Activated CD8-positive, alpha-beta T cell treated with anti-CD3 and anti-CD28 coated beads for 36 hours (primary cell): Measurements from ENCODE around the gene PTPN11. TPM values are rescaled to one million over a fixed set of nuclear protein-coding genes. Genes with fewer than 3 reads are reported as not detected.
"Not testable (repeated sequence)": the region's sequence is repeated elsewhere in the genome, so short reads cannot be mapped to it uniquely, and the experiment has no call there.

Source experiments
- ATAC-seq: fragments of 200-7000 bp; cut with Tn5 transposase; one replicate; pipeline ENCODE4 v1.10.0; 2021; ENCODE audit warnings: mild to moderate bottlenecking, moderate library complexity
- CTCF ChIA-PET: fragments of 350-600 bp; sonication (Branson Sonifier 250); formaldehyde crosslinking; loops from one replicate; lab custom pipeline; 2021; ENCODE audit warnings: antibody characterized with exemption; lab: Charles Lee
- POLR2A ChIA-PET: fragments of 350-600 bp; sonication (Branson Sonifier 250); formaldehyde crosslinking; loops from one replicate; lab custom pipeline; 2021; ENCODE audit warnings: antibody characterized with exemption; lab: Charles Lee
- DNase-seq: peaks from one replicate; pipeline ENCODE4 v3.0.0-alpha.2; 2020
- H3K27ac Mint-ChIP-seq: one replicate; pipeline ENCODE4 v1.8.0; 2021; ENCODE audit warnings: mild to moderate bottlenecking, mixed read lengths
- H3K27me3 Mint-ChIP-seq: one replicate; pipeline ENCODE4 v1.8.0; 2021; ENCODE audit warnings: mixed read lengths
- H3K36me3 Mint-ChIP-seq: one replicate; pipeline ENCODE4 v1.8.0; 2021; ENCODE audit warnings: low read depth, mixed read lengths
- H3K4me1 Mint-ChIP-seq: one replicate; pipeline ENCODE4 v1.8.0; 2021; ENCODE audit warnings: low read depth, mixed read lengths
- H3K4me3 Mint-ChIP-seq: one replicate; pipeline ENCODE4 v1.8.0; 2021; ENCODE audit warnings: mild to moderate bottlenecking, moderate library complexity, mixed read lengths
- H3K9me3 Mint-ChIP-seq: one replicate; pipeline ENCODE4 v1.8.0; 2021; ENCODE audit warnings: mixed read lengths
- intact Hi-C: fragments of 100-400 bp; cut with micrococcal nuclease; formaldehyde crosslinking; loops from one replicate; pipeline ENCODE4 v1.10.0; 2022
- total RNA-seq, 2 experiments: library from RNA; stranded (reverse); gene quantifications; one replicate each; pipeline ENCODE4 v1.2.3, GENCODE V29; 2021
- TF ChIP-seq, protein P1 (sequence below): fragments of 200-600 bp; IDR thresholded peaks from one replicate; pipeline ENCODE4 v1.8.0; 2022; ENCODE audit warnings: antibody characterized with exemption, mild to moderate bottlenecking

Gene PTPN11
- total RNA-seq, 2 experiments from 2014 or later: 131 to 142 TPM

DNA sequence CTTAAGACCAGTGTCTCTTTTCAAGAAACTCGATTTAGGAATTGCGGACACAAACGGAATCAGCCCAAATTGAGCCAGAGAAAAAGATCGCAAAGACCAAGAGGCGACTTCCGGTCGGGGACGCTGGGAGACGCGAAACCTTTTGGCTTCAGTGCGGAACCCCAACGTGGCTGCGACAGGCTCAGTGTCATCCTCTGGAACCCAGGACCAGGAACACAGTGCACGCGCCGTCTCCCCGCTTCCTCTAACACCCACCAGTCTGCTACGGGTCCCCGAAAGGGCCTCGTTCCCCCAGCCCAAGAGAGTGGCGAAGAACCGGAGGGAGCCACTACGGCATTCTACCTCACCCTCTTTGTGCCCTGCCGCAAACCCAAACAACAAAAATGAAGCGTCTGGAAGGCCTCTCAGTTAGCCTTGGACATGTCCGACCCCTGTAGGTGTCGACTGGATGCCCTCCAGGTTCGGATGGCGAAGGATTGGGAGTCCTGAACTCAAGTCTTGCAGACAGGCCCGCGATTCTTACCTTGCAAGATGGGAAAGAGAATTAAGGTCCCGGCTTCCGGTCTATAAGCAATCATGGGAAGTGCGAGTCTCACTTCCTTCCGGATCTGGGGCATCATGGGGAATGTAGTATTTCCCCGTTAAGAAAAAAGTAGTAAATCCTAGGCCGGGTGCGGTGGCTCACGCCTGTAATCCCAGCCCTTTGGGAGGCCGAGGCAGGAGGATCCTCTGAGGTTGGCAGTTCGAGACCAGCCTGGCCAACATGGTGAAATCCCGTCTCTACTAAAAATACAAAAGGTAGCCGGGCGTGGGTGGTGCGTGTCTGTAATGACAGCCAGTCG is 9.5 kb upstream of the PTPN11 start, which contains the start of gene RPL6:
TSS of gene RPL6 (minus strand) at position 542 of the 842 bp plus-strand sequence. CDS start 949 bp downstream, outside the sequence.
- ChIA-PET CTCF (interaction anchor here (1.6 kb wide), 1 partner anchor 465 kb away, joined by 6 read pairs; no protein-coding TSS in a partner anchor), POLR2A (no interaction called here)
- Mint-ChIP-seq H3K9me3 (no peaks in the 10 kb centered on the region), H3K27ac (peak within 1 kb of the TSS; percentile 100), H3K27me3 (no peaks in the 10 kb centered on the region), H3K4me3 (peak within 1 kb of the TSS; percentile 99), H3K4me1 (peaks cover 35% of the 10 kb centered on the region), H3K36me3 (peaks cover 53% of the 10 kb centered on the region)
- ATAC-seq (peak; percentile 92), DNase-seq (peak; percentile 85)
- intact Hi-C loops: no loop called here
- TF ChIP-seq, protein P1, sequence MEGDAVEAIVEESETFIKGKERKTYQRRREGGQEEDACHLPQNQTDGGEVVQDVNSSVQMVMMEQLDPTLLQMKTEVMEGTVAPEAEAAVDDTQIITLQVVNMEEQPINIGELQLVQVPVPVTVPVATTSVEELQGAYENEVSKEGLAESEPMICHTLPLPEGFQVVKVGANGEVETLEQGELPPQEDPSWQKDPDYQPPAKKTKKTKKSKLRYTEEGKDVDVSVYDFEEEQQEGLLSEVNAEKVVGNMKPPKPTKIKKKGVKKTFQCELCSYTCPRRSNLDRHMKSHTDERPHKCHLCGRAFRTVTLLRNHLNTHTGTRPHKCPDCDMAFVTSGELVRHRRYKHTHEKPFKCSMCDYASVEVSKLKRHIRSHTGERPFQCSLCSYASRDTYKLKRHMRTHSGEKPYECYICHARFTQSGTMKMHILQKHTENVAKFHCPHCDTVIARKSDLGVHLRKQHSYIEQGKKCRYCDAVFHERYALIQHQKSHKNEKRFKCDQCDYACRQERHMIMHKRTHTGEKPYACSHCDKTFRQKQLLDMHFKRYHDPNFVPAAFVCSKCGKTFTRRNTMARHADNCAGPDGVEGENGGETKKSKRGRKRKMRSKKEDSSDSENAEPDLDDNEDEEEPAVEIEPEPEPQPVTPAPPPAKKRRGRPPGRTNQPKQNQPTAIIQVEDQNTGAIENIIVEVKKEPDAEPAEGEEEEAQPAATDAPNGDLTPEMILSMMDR: no peak

DNA sequence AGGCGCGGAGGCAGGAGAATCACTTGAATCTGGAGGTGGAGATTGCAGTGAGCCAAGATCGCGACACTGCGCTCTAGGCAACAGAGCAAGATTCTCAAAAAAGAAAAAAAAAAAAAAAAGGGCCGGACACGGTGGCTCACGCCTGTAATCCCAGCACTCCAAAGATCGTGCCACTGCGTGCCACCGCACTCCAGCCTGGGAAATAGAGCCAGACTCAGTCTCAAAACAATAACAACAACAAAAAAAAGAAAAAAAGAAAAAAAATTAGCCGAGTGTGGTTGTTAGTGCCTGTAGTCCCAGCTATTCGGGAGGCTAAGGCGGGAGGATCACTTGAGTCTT is 8.9 kb upstream of the PTPN11 start:
- DNase-seq (no peak), ATAC-seq (no peak)
- intact Hi-C loops: no loop called here
- ChIA-PET CTCF (interaction anchor here (1.3 to 1.8 kb wide), 3 partner anchors 7 to 465 kb away, joined by 3 to 13 read pairs (median 6); no protein-coding TSS in a partner anchor), POLR2A (interaction anchor here (0.5 kb wide), 1 partner anchor 398 kb away, joined by 3 read pairs; no protein-coding TSS in a partner anchor)
- H3K36me3 Mint-ChIP-seq: peaks cover 47% of the 10 kb centered on the region
- H3K4me3 Mint-ChIP-seq: peak overlapping the region; percentile 99
- H3K27me3 Mint-ChIP-seq: no peaks in the 10 kb centered on the region
- H3K4me1 Mint-ChIP-seq: peaks cover 35% of the 10 kb centered on the region
- TF ChIP-seq, protein P1: no peak
- H3K27ac Mint-ChIP-seq: peak overlapping the region; percentile 100
- H3K9me3 Mint-ChIP-seq: no peaks in the 10 kb centered on the region

DNA sequence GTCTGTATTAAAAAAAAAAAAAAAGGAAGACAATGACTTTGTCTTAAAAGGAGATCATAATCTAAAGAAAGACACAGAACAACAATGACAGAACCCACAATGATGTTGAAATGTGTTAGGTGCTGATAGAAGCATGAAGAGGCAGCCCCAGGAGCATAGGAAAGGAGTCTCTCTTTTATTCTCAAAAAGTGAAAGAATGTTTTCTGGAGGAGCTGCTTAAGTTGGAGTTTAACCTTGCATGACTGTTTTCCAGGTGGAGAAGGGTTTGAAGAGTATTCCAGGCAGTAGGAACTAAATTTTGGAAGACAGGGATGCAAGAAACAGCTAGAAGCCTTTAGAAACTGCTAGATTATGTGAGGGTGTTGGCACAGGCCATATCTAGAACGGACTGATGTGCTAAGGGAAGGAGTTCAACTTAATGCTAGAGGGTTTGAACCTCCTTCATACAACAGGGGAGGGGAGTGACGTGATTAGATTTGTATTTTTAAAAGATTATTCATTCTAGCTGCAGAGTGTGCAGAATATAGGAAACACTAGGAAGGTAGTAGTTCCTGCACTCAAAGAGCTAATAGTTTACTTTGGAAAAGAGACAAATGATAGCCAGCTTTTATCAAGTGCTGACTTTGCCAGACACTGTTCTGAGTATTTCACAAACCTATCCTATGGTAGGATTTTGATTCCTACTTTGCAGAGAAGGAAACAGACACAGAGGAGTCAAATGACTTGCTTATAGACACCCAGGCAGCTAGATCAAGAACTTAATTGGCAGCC is 4.7 kb upstream of the PTPN11 start:
- Mint-ChIP-seq H3K4me1 (peaks cover 13% of the 10 kb centered on the region), H3K27me3 (no peaks in the 10 kb centered on the region), H3K9me3 (no peaks in the 10 kb centered on the region), H3K4me3 (no peak overlapping the region), H3K36me3 (peaks cover 6% of the 10 kb centered on the region), H3K27ac (no peak overlapping the region)
- POLR2A ChIA-PET: no interaction called here
- TF ChIP-seq, protein P1: no peak
- intact Hi-C loops: no loop called here
- CTCF ChIA-PET: interaction anchor here (1.3 kb wide), 4 partner anchors 27 to 283 kb away, joined by 3 to 4 read pairs (median 3); no protein-coding TSS in a partner anchor
- ATAC-seq: no peak
- DNase-seq: no peak

DNA sequence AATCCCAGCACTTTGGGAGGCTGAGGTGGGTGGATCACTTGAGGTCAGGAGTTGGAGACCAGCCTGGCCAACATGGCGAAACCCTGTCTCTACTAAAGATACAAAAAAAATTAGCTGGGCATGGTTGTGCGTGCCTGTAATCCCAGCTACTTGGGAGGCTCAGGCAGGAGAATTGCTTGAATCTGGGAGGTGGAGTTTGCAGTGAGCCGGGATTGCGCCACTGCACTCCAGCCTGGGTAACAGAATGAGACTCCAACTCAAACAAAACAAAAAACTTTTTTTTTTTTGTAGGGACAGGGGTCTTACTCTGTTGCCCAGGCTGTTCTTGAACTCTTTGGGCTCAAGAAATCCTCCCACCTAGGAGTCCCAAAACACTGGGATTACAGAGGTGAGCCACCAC is 3.3 kb upstream of the PTPN11 start:
- ATAC-seq, H3K27ac Mint-ChIP-seq, intact Hi-C loops, H3K27me3 Mint-ChIP-seq, H3K36me3 Mint-ChIP-seq, POLR2A ChIA-PET, DNase-seq, H3K4me3 Mint-ChIP-seq, H3K9me3 Mint-ChIP-seq: not testable (repeated sequence)
- peaks cover 20% of the 10 kb centered on the region for H3K4me1 Mint-ChIP-seq
- CTCF ChIA-PET: interaction anchor here (1.3 kb wide), 1 partner anchor 217 kb away, joined by 3 read pairs; no protein-coding TSS in a partner anchor

DNA sequence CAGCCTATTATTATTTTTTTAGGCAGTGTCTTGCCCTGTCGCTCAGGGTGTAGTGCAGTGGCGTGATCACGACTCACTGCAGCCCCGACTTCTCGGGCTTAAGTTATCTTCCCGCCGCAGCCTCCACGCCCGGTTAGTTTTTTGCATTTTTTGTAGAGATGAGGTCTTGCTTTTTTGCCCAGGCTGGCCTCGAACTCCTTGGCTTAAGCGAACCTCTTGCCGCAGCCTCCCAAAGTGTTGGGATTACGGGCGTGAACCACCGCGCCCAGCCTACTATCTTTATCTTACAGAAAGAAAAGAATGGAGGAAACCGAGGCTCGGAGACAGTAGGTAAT is 507 bp upstream of the PTPN11 start:
- peak; percentile 1 for ATAC-seq
- no peaks in the 10 kb centered on the region for H3K9me3 Mint-ChIP-seq
- intact Hi-C loops: no loop called here
- H3K4me1 Mint-ChIP-seq: peaks cover 40% of the 10 kb centered on the region
- H3K36me3 Mint-ChIP-seq: peaks cover 19% of the 10 kb centered on the region
- peak overlapping the region; percentile 96 for H3K27ac Mint-ChIP-seq
- peak overlapping the region; percentile 97 for H3K4me3 Mint-ChIP-seq
- TF ChIP-seq, protein P1: no peak
- peak; percentile 27 for DNase-seq
- CTCF ChIA-PET: no interaction called here
- no peaks in the 10 kb centered on the region for H3K27me3 Mint-ChIP-seq
- POLR2A ChIA-PET: interaction anchor here (0.6 to 1.7 kb wide), 7 partner anchors 12 to 576 kb away, joined by 3 to 5 read pairs (median 3); no protein-coding TSS in a partner anchor
